ENCODE measurements around the gene FAM8A1.
A peak's percentile ranks its signal among the peaks of the same experiment; 100 is the strongest.
"Not testable (repeated sequence)": the region's sequence is repeated elsewhere in the genome, so short reads cannot be mapped to it uniquely, and the experiment has no call there.

The FAM8A1 gene

DNA sequence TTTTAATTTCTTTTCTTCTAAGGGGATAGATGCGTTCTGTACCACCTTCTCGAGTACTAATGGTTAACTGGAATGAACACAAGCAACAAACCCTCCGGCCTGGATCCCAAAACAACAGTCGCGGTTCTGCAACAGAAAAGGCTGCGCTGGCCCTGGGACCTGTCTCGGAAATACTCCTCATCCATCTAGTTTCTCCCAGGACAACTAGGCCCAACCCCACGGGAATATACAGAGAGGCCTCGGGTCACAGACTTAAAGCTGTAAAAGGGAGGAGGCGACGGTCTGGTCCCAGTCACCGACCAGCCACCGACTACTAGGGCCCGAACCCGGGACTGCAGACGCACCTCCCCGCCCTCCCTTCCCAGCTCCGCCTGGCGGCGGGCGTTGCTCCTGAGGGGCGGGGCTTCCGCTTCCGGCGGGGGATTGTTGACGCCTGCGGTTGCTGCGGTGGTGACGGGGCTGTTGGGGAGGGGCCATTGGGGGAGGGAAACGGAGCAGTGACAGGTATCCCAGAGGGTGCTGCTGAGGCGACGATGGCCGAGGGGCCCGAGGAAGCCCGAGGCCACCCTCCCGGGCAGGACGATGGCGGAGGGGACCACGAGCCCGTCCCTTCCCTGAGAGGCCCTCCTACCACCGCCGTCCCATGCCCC, at the start of gene FAM8A1:
TSS of gene FAM8A1 (plus strand) at position 426 of the 650 bp plus-strand sequence. CDS start at position 534, 108 bp downstream.
- H2AFZ ChIP-seq (ENCODE audit: low read depth, low read length): peak within 1 kb of the TSS; percentile 94
- no peaks in the 10 kb centered on the region for H3K9me3 ChIP-seq (ENCODE audit: low read length)
- H3K36me3 ChIP-seq (ENCODE audit: insufficient read depth, low read length): peaks cover 13% of the 10 kb centered on the region
- peak within 1 kb of the TSS; percentile 80 for H3K4me3 ChIP-seq (ENCODE audit: low read length)
- no peaks in the 10 kb centered on the region for H3K27me3 ChIP-seq (ENCODE audit: insufficient read depth, low read length)
- peaks cover 12% of the 10 kb centered on the region for H3K4me1 ChIP-seq (ENCODE audit: insufficient read depth, low read length)

GRCh38 chr6:17551383-17551958, 48.6 kb upstream of the FAM8A1 start:
- Histone ChIP-seq H2AFZ (ENCODE audit: low read depth, low read length) (no peak overlapping the region), H3K27me3 (ENCODE audit: insufficient read depth, low read length) (no peaks in the 10 kb centered on the region), H3K9me3 (ENCODE audit: low read length) (no peaks in the 10 kb centered on the region), H3K4me1 (ENCODE audit: insufficient read depth, low read length) (peaks cover 17% of the 10 kb centered on the region), H3K36me3 (ENCODE audit: insufficient read depth, low read length) (peaks cover 9% of the 10 kb centered on the region), H3K4me3 (ENCODE audit: low read length) (no peak overlapping the region)

DNA sequence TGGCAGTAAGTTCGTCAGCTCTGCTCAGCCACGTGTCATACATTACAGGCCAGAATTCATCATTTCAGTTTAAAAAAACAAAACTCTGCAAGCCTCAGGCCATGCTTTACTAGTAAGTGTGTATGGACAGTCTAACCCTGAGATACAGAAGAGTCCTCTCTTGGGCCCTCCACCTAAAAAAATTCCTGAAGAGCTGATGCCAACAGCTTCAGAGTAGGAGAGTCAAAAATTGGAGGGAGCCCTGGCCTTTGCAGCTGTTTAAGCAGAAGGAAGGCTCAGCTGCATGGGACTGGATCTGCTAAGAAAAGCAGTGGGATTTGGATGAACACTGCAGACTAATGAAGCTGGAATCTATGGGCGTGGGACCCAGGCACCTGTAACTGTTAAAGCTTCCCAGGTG, 47.2 kb upstream of the FAM8A1 start:
- Histone ChIP-seq H3K27me3 (ENCODE audit: insufficient read depth, low read length) (no peaks in the 10 kb centered on the region), H3K4me3 (ENCODE audit: low read length) (no peak overlapping the region), H3K4me1 (ENCODE audit: insufficient read depth, low read length) (peaks cover 17% of the 10 kb centered on the region), H2AFZ (ENCODE audit: low read depth, low read length) (no peak overlapping the region), H3K36me3 (ENCODE audit: insufficient read depth, low read length) (peaks cover 9% of the 10 kb centered on the region), H3K9me3 (ENCODE audit: low read length) (no peaks in the 10 kb centered on the region)

DNA sequence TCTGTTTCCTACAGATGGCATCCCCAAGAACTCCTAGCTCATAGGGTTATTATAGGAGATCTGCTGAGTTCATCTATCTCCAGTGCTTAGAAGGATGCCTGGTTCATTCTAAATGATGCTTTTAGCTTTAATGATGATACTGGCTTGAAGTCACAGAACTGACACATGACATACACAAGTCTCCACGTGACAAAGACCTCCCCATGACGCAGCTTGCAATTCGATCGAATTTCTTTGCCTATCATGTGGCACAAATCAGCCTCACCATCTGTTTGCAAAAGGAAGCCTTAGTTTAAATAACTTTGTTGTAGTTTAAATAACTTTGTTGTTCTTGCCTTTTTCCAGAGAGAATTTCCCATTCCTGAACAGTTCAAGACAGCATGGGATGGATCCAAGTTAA, 44.1 kb upstream of the FAM8A1 start:
- Histone ChIP-seq H3K4me1 (ENCODE audit: insufficient read depth, low read length) (peaks cover 2% of the 10 kb centered on the region), H3K9me3 (ENCODE audit: low read length) (no peaks in the 10 kb centered on the region), H3K27me3 (ENCODE audit: insufficient read depth, low read length) (no peaks in the 10 kb centered on the region), H2AFZ (ENCODE audit: low read depth, low read length) (no peak overlapping the region), H3K4me3 (ENCODE audit: low read length) (no peak overlapping the region), H3K36me3 (ENCODE audit: insufficient read depth, low read length) (peaks cover 9% of the 10 kb centered on the region)

DNA sequence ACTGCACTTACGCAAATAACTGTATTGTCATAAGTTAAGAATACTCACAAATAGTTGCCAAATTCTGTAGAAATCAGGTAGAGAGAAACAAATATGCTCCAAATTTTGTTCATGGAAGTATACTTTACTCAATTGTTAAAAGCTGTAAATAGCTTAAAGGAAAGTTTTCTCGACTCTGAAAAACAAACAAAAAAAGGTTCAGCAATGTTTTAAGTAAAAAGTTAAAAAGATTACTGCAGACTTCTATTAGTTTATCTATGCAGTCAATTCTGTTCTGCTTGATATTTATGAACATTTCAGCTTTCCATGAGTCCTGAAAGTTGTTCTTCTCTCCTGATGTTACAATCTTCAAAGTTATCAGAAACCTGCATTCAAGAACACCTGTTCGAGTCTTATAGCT, 37.5 kb upstream of the FAM8A1 start:
- H3K9me3 ChIP-seq (ENCODE audit: low read length): peaks cover 1% of the 10 kb centered on the region
- no peak overlapping the region for H2AFZ ChIP-seq (ENCODE audit: low read depth, low read length)
- no peaks in the 10 kb centered on the region for H3K36me3 ChIP-seq (ENCODE audit: insufficient read depth, low read length)
- H3K27me3 ChIP-seq (ENCODE audit: insufficient read depth, low read length): no peaks in the 10 kb centered on the region
- no peaks in the 10 kb centered on the region for H3K4me1 ChIP-seq (ENCODE audit: insufficient read depth, low read length)
- H3K4me3 ChIP-seq (ENCODE audit: low read length): no peak overlapping the region

DNA sequence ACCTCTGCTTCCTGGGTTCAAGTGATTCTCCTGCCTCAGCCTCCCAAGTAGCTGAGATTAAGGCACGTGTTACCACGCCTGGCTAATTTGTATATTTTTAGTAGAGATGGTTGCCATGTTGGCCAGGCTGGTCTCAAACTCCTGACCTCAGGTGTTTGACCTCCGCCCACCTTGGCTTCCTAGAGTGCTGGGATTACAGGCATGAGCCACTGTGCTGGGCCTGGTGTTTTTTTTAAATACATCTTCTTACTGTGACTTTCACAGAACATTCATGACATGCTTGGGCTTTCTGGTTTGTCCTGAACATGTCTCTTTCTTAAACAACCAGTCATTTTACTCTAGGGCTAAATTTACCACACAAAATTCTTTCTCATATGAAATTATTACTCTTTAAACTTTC, 34.7 kb upstream of the FAM8A1 start:
- no peaks in the 10 kb centered on the region for H3K36me3 ChIP-seq (ENCODE audit: insufficient read depth, low read length)
- H3K4me3 ChIP-seq (ENCODE audit: low read length): no peak overlapping the region
- H2AFZ ChIP-seq (ENCODE audit: low read depth, low read length): no peak overlapping the region
- H3K9me3 ChIP-seq (ENCODE audit: low read length): peaks cover 1% of the 10 kb centered on the region
- H3K27me3 ChIP-seq (ENCODE audit: insufficient read depth, low read length): no peaks in the 10 kb centered on the region
- no peaks in the 10 kb centered on the region for H3K4me1 ChIP-seq (ENCODE audit: insufficient read depth, low read length)

- Histone ChIP-seq H3K4me3 (ENCODE audit: low read length) (no peak overlapping the region), H2AFZ (ENCODE audit: low read depth, low read length) (no peak overlapping the region), H3K36me3 (ENCODE audit: insufficient read depth, low read length) (no peaks in the 10 kb centered on the region), H3K9me3 (ENCODE audit: low read length) (peaks cover 6% of the 10 kb centered on the region), H3K4me1 (ENCODE audit: insufficient read depth, low read length) (no peaks in the 10 kb centered on the region), H3K27me3 (ENCODE audit: insufficient read depth, low read length) (no peaks in the 10 kb centered on the region)
Observed at GRCh38 chr6:17574866-17575560, 25.1 kb upstream of the FAM8A1 start.

DNA sequence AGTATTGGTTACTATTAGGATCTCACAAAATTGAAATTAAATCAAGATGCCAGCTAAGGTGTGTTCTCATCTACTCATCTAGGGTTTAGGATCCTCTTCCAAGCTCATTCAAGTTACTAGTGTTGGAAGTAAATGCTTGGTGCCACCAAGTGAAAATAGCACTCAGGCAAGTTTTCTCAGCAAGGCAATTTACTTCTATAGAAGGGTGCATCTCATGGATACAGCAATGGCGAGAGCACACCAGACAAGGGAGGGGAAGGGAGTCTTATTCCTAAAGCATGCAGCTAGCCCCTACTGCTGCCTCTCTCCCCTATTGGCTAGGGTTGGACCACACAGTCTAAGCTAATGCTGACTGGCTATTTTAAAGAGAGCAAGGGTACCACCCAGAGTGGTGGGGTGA, 23.0 kb upstream of the FAM8A1 start:
- Histone ChIP-seq H3K27me3 (ENCODE audit: insufficient read depth, low read length) (no peaks in the 10 kb centered on the region), H3K36me3 (ENCODE audit: insufficient read depth, low read length) (no peaks in the 10 kb centered on the region), H3K4me1 (ENCODE audit: insufficient read depth, low read length) (no peaks in the 10 kb centered on the region), H2AFZ (ENCODE audit: low read depth, low read length) (no peak overlapping the region), H3K9me3 (ENCODE audit: low read length) (peaks cover 6% of the 10 kb centered on the region), H3K4me3 (ENCODE audit: low read length) (no peak overlapping the region)

DNA sequence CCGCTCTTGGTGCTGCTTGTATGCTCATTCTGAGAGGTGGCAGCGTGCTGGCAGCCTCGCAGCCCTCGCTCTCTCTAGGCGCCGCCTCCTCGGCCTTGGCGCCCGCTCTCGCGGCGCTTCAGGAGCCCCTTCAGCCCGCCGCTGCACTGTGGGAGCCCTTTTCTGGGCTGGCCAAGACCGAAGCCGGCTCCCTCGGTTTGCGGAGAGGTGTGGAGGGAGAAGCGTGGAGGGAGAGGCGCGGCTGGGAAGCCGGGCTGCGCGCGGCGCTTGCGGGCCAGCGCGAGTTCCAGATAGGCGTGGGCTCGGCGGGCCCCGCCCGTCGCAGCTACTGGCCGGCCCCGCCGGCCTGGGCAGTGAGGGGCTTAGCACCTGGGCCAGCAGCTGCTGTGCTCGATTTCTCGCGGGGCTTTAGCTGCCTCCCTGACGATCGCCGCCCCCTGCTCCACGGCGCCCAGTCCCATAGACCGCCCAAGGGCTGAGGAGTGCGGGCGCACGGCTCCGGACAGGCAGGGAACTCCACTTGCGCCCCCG, 19.5 kb upstream of the FAM8A1 start:
- Histone ChIP-seq H3K4me1 (ENCODE audit: insufficient read depth, low read length) (no peaks in the 10 kb centered on the region), H2AFZ (ENCODE audit: low read depth, low read length) (no peak overlapping the region), H3K4me3 (ENCODE audit: low read length) (no peak overlapping the region)

GRCh38 chr6:17581282-17581681, 18.8 kb upstream of the FAM8A1 start:
- not testable (repeated sequence) for H3K9me3 ChIP-seq (ENCODE audit: low read length); H3K4me1 ChIP-seq (ENCODE audit: insufficient read depth, low read length); H3K4me3 ChIP-seq (ENCODE audit: low read length); H2AFZ ChIP-seq (ENCODE audit: low read depth, low read length); H3K36me3 ChIP-seq (ENCODE audit: insufficient read depth, low read length); H3K27me3 ChIP-seq (ENCODE audit: insufficient read depth, low read length)

More for the DNA sequence above, 19.5 kb upstream of the FAM8A1 start:
- H3K36me3 ChIP-seq (ENCODE audit: insufficient read depth, low read length): no peaks in the 10 kb centered on the region
- no peaks in the 10 kb centered on the region for H3K27me3 ChIP-seq (ENCODE audit: insufficient read depth, low read length)
- H3K9me3 ChIP-seq (ENCODE audit: low read length): peaks cover 6% of the 10 kb centered on the region

- H3K27me3 ChIP-seq (ENCODE audit: insufficient read depth, low read length): no peaks in the 10 kb centered on the region
- no peaks in the 10 kb centered on the region for H3K9me3 ChIP-seq (ENCODE audit: low read length)
- no peaks in the 10 kb centered on the region for H3K36me3 ChIP-seq (ENCODE audit: insufficient read depth, low read length)
- H2AFZ ChIP-seq (ENCODE audit: low read depth, low read length): no peak overlapping the region
- H3K4me3 ChIP-seq (ENCODE audit: low read length): no peak overlapping the region
- no peaks in the 10 kb centered on the region for H3K4me1 ChIP-seq (ENCODE audit: insufficient read depth, low read length)
Observed at GRCh38 chr6:17583811-17584210, 16.3 kb upstream of the FAM8A1 start.

- Histone ChIP-seq H3K27me3 (ENCODE audit: insufficient read depth, low read length) (no peaks in the 10 kb centered on the region), H2AFZ (ENCODE audit: low read depth, low read length) (no peak overlapping the region), H3K4me1 (ENCODE audit: insufficient read depth, low read length) (no peaks in the 10 kb centered on the region), H3K36me3 (ENCODE audit: insufficient read depth, low read length) (no peaks in the 10 kb centered on the region), H3K9me3 (ENCODE audit: low read length) (no peaks in the 10 kb centered on the region), H3K4me3 (ENCODE audit: low read length) (peak overlapping the region; percentile 16)
Observed at GRCh38 chr6:17584241-17584803, 15.8 kb upstream of the FAM8A1 start.
